Effector CD8-positive, alpha-beta T cell (primary cell): ENCODE results near the gene DLG5.

ENCODE experiments used
- DNase-seq: peaks from one replicate; lab custom pipeline; 2025; lab: John Stamatoyannopoulos, UW

The DLG5 gene

DNA sequence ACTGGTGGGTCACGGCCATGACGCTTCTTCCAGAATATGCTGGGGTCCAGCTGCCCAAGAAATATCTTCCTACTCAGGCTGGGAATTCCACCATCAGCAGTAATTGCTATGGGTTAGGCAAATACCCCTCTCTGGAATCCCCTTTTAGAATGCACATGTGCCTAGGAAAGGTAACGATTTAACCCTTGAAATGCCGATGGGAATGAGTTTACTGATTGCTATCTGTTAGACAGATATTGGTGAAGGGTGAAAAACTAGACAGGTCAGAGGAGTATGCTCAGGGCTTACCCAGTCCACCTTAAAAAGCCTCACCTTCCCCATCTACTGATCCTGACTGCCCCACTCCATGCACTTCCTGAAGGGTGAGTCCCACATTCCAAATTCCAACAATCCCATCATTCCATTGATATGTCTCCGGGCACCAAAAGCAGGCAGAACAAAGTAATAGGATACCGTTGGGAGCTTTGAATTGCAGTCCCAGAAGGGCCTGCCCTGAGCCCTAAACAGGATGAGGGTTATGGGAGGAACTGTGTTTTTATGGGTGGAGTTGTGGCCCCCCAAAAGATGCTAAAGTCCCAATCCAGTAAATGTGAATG lies 59.3 kb downstream of the DLG5 start:
- DNase-seq: no peak

DNA sequence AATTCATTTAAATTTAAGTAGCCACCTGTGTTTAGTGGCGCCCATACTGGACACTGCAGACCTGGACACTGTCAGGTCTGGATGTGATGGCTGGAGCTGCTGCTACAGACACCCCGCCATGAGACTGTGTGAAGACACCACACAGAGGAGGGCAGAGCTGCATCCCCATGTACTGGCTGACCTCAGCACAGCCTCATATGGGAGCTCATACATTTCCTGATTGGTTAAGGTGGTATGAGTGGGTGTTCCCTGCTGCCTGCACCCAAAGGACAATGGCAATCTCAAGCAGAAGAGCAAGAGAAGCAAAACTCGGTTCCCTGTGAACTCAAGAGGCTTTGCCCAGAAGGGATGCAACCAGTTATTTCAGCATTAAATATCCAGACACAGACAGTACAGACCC lies 60.0 kb downstream of the DLG5 start:
- no peak for DNase-seq

GRCh38 chr10:77865580-77866324 lies 60.8 kb downstream of the DLG5 start:
- DNase-seq: no peak

GRCh38 chr10:77864151-77864851 lies 62.3 kb downstream of the DLG5 start:
- DNase-seq: no peak

DNA sequence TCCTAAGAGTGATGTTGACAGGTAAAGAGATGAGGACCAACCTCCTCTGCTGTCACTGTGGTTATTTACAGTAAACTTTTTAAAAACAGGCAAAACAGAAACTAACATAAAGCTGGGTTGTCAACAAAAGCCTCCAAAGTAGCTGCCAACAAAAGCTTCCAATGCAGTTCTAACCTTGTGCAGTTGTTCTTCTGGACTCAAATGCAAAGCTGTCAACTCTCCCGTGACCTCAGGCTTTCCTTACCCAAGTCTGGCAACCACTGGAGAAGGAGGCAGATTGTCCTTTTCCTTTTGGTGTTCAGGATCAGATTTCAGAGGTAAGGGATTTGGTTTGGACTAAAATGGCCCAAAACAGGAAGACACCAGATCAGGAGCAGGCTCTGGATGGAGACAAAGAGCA lies 63.1 kb downstream of the DLG5 start:
- DNase-seq: no peak

DNA sequence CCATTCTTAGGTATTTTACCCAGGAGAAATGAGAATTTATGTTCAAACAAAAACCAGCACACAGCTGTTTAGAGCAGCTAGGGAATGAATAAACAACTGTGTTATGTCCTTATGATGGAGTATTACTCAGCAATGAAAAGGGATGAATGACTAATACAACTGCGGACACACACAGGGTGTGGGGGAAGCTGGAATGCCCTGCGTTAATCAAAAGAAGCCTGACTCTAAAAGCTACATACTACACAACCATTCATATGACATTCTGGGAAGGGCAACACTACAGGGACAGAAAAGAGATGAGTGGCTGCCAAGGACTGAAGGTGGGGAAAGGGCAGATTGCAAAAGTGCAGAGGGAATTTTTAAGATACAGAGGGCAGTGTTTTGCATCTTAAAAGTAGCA lies 64.0 kb downstream of the DLG5 start:
- DNase-seq: no peak

GRCh38 chr10:77861366-77861765 lies 65.2 kb downstream of the DLG5 start:
- no peak for DNase-seq

DNA sequence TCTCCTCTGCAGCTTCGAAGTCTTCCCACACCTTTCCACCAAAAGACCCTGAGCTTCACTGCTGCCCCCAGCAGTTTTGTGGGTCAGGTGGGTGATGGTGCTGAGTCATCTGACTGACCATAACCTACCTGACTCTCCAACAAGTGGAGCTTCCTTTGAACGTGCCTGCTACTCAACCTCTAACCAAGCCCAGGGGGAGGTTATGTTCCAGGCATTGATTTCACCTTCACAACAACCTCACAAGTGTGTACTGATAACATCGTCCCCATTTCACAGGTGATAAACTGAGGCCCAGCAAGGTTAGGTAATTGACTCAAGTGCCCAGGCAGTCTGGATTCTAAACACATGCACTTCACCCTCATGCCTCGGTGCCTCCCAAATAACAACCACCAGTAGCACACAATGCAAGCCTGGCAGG lies 66.7 kb downstream of the DLG5 start:
- no peak for DNase-seq

- DNase-seq: no peak
These were observed 67.2 kb downstream of the DLG5 start for GRCh38 chr10:77859200-77859864.

DNA sequence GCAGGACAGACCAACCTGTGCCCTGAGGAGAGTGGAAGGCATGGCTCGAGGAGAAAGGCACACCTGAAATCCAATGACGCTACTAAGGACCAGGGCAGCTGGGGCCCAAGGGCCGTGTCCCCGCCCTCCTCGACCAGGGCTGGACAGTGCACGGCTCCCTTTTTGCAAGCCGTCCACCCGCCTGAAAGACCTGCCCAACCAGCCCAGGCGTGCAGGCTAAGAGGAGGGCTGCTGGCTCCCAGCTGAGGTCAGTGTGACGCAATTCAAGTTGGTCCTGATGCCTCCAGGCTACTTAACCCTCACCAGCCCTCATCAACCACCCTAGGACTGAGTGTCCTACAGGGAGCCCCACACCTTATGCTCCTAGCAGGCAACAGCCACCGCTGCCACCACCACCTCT lies 69.3 kb downstream of the DLG5 start:
- no peak for DNase-seq

- no peak for DNase-seq
These were observed 70.0 kb downstream of the DLG5 start for GRCh38 chr10:77856566-77856965.

- no peak for DNase-seq
These were observed 71.0 kb downstream of the DLG5 start for GRCh38 chr10:77855404-77856155.

DNA sequence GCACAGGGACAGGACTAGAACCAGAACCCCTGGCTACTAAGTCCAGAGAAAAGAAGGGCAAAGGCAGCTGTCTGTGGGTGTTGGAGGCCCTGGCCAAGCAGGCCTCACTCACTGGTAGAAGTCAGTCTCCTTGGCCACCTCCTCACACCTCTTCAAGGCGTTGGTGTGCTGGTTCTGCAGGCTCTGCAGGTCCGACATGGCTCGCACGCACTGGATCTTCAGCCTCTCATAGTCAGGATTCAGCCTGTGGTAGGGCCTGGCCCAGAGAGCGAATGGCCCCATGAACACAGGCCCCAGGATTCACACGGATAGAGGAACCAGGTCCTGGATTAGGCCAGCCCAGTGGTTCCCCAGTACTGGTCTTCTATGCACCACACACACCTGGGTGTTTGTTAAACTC lies 72.4 kb downstream of the DLG5 start:
- no peak for DNase-seq

DNA sequence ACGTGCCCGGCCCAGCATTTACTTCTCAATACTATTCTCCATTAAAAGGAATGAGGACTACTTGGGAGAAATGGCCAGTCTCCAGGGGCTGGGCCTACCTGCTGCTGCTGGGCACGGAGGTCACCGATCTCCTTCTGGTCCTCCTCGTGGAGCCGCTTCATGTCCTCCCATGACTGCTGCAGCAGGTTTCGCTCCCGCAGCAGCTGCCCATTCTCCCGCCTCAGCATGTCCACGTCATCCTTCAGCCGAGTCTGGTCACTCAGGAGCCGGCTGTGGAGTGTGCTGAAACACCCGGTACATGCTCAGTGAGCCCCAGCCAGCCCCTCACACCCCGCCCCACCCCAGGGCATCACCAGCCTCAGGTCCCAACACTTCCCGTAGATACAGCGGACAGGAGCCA lies 73.3 kb downstream of the DLG5 start:
- DNase-seq: no peak

DNA sequence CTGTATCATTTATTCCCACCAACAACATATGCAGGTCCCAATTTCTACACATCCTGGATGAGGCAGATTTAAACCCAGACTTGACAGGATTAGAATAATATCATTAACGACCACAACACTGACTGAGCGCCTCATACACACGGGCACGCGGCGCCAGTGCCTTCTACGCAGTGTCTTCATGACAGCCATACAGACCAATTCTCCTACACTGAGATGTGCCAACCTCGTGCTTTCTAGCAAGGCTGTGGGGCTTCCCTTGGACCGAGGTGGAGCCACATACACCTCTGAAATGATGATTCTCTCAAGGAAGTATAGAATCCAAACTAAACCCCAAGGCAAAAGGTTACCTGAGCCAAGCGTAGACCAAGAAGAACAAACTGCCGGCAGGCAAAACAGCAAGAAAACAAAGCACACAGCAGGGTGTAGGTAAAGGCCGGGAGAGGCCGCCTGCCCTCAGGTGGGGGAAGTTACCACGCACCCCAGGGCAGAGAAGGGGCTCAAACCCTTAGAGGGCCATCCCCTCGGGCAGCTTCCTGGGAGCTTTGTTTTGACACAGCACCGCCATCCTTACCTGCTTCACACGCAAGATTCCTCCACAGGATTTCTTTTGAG lies 75.8 kb downstream of the DLG5 start:
- DNase-seq: no peak

DNA sequence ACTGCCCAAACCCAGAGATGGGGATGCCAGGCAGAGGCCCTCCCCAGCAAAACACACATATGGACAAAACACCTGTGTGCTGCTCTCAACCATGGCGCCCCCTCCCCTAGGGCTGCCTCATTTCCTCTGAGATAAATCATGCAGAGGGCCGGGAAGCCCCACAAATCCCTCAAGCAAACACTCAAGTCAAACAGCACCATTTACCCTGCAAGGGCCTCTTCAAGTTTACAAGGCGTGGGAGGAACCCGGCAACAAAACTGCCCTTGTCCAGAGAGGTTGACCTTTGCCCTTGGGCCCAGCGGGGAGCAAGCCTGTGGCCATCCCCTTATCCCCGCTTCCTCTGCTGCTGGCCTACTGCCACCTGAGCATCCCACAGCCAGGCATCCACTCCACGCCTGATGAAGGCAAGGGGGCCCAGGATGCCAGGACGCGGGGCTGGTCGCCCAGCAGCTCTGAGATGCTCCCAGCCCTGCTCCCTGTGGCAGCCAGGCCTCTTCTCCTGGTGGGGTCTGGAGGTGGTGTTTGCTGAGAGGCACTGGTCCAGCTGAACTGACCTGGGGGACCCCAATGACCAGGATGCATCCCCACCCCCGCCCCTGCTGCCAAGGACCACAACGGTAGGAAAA lies 77.4 kb downstream of the DLG5 start:
- no peak for DNase-seq

DNA sequence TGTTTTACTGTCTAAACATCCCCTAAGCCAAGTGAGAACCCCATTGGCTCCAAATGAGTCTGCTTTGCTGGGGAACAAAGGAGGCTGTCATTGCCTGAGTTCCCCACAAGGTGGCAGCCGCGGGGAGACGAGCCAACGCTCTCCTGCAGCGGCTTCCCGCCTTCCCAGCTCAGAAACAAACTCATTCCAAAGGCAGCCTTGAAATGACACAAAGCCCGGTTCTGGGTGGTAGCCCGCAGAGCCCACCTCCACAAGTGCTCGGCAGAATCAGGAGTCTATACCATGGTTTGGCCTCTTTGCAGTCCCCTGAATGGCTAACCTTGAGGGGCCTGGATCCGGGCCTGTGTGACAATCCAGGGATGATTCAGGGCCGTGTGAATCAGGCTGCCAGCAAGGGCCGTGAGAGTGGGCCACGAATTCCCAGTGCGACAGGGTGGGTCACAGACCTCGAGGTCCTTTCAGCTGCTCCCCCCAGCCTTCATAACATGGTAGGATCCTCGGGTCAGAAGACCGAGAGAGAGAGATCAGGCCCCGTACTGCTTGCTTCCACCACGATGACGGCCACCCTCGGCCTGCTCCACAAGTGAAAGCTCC lies 79.7 kb downstream of the DLG5 start:
- DNase-seq: peak; percentile 28

DNA sequence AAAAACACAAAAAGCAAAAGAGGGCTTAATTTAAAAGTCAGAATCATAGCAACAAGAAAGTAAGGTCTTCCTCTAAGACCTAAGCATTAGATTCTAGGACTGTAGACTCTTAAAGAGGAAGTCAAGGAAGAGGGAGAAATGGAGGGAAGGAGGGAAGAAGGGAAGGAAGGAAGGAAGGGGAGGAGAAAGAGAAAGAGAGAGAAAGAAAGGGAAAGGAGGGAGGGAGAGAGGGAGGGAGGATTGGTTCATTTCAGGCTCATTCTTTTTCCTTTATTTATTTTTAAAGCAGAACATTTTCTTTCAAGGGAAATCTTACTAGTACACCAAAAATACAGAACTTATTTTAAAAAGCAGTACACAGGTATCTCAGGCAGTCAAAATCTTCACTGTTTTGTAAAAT lies 81.1 kb downstream of the DLG5 start:
- DNase-seq: no peak

GRCh38 chr10:77844713-77845445 lies 81.7 kb downstream of the DLG5 start:
- DNase-seq: no peak

GRCh38 chr10:77844177-77844576 lies 82.4 kb downstream of the DLG5 start:
- no peak for DNase-seq
